Endothelial cell (in vitro differentiated cells): Measurements from ENCODE around the gene INSRR. TPM values are rescaled to one million over a fixed set of nuclear protein-coding genes. Genes with fewer than 3 reads are reported as not detected.

Experiments
- DNase-seq: peaks from one replicate; pipeline ENCODE4 v3.0.0; 2021; ENCODE audit warnings: low spot score
- H3K27ac Mint-ChIP-seq: one replicate; pipeline ENCODE4 v1.8.0; 2021; ENCODE audit warnings: mixed read lengths, inconsistent platforms; ENCODE audit not compliant: unreplicated experiment
- H3K27me3 Mint-ChIP-seq: one replicate; pipeline ENCODE4 v1.8.0; 2021; ENCODE audit warnings: mild to moderate bottlenecking, moderate library complexity, mixed read lengths, inconsistent platforms; ENCODE audit not compliant: unreplicated experiment
- H3K36me3 Mint-ChIP-seq: one replicate; pipeline ENCODE4 v1.8.0; 2021; ENCODE audit warnings: mild to moderate bottlenecking, low read depth, mixed read lengths, inconsistent platforms; ENCODE audit not compliant: unreplicated experiment
- H3K4me1 Mint-ChIP-seq: one replicate; pipeline ENCODE4 v1.8.0; 2021; ENCODE audit warnings: mild to moderate bottlenecking, mixed read lengths, inconsistent platforms; ENCODE audit not compliant: unreplicated experiment
- H3K4me3 Mint-ChIP-seq: one replicate; pipeline ENCODE4 v1.8.0; 2021; ENCODE audit warnings: mild to moderate bottlenecking, mixed read lengths, inconsistent platforms; ENCODE audit not compliant: unreplicated experiment
- H3K9me3 Mint-ChIP-seq: one replicate; pipeline ENCODE4 v1.8.0; 2021; ENCODE audit warnings: mixed read lengths, inconsistent platforms; ENCODE audit not compliant: unreplicated experiment
- CTCF ChIP-seq: fragments of 200-600 bp; sonication (generic); IDR thresholded peaks from one replicate; pipeline ENCODE4 v1.5.0; 2021; ENCODE audit warnings: antibody characterized with exemption; ENCODE audit not compliant: unreplicated experiment
- total RNA-seq: library from RNA; stranded (reverse); fragmentation: NEBNext Ultra II Directional; extraction: Animal tissue kit (Norgen Biotek cat#: 25700); gene quantifications from one replicate; pipeline ENCODE4 v1.2.1, GENCODE V29; 2021; ENCODE audit not compliant: unreplicated experiment

Gene INSRR
- total RNA-seq, 1 donor from 2014 or later: not detected

- peaks cover 18% of the 10 kb centered on the region for H3K27me3 Mint-ChIP-seq
- no peak overlapping the region for H3K4me3 Mint-ChIP-seq
- DNase-seq: no peak
- H3K27ac Mint-ChIP-seq: no peak overlapping the region
- H3K4me1 Mint-ChIP-seq: peaks cover 13% of the 10 kb centered on the region
- H3K36me3 Mint-ChIP-seq: peaks cover 6% of the 10 kb centered on the region
- H3K9me3 Mint-ChIP-seq: no peaks in the 10 kb centered on the region
- no peak for TF ChIP-seq CTCF
These were observed 9.4 kb upstream of the INSRR start for GRCh38 chr1:156868341-156868740.

GRCh38 chr1:156866249-156866909 is 7.5 kb upstream of the INSRR start:
- H3K27ac Mint-ChIP-seq: no peak overlapping the region
- H3K4me3 Mint-ChIP-seq: no peak overlapping the region
- H3K4me1 Mint-ChIP-seq: peaks cover 21% of the 10 kb centered on the region
- peaks cover 10% of the 10 kb centered on the region for H3K36me3 Mint-ChIP-seq
- H3K9me3 Mint-ChIP-seq: no peaks in the 10 kb centered on the region
- H3K27me3 Mint-ChIP-seq: peaks cover 27% of the 10 kb centered on the region
- DNase-seq: no peak
- TF ChIP-seq CTCF: no peak

- TF ChIP-seq CTCF: no peak
- no peak overlapping the region for H3K27ac Mint-ChIP-seq
- peaks cover 10% of the 10 kb centered on the region for H3K36me3 Mint-ChIP-seq
- H3K4me1 Mint-ChIP-seq: peaks cover 21% of the 10 kb centered on the region
- H3K27me3 Mint-ChIP-seq: peaks cover 27% of the 10 kb centered on the region
- no peak overlapping the region for H3K4me3 Mint-ChIP-seq
- H3K9me3 Mint-ChIP-seq: no peaks in the 10 kb centered on the region
- no peak for DNase-seq
These were observed 6.9 kb upstream of the INSRR start for GRCh38 chr1:156865865-156866248.

GRCh38 chr1:156865258-156865657 is 6.3 kb upstream of the INSRR start:
- Mint-ChIP-seq H3K36me3 (peaks cover 10% of the 10 kb centered on the region), H3K4me1 (peaks cover 23% of the 10 kb centered on the region), H3K27me3 (peaks cover 27% of the 10 kb centered on the region), H3K27ac (peak overlapping the region; percentile 38), H3K4me3 (no peak overlapping the region), H3K9me3 (no peaks in the 10 kb centered on the region)
- no peak for DNase-seq
- TF ChIP-seq CTCF: no peak

- H3K27me3 Mint-ChIP-seq: peaks cover 29% of the 10 kb centered on the region
- H3K4me1 Mint-ChIP-seq: peaks cover 24% of the 10 kb centered on the region
- peak overlapping the region; percentile 38 for H3K27ac Mint-ChIP-seq
- no peak for DNase-seq
- TF ChIP-seq CTCF: no peak
- H3K36me3 Mint-ChIP-seq: peaks cover 10% of the 10 kb centered on the region
- no peak overlapping the region for H3K4me3 Mint-ChIP-seq
- no peaks in the 10 kb centered on the region for H3K9me3 Mint-ChIP-seq
These were observed 5.9 kb upstream of the INSRR start for GRCh38 chr1:156864796-156865195.
